Measurements from ENCODE around the gene LSM5.

LSM5 gene

DNA sequence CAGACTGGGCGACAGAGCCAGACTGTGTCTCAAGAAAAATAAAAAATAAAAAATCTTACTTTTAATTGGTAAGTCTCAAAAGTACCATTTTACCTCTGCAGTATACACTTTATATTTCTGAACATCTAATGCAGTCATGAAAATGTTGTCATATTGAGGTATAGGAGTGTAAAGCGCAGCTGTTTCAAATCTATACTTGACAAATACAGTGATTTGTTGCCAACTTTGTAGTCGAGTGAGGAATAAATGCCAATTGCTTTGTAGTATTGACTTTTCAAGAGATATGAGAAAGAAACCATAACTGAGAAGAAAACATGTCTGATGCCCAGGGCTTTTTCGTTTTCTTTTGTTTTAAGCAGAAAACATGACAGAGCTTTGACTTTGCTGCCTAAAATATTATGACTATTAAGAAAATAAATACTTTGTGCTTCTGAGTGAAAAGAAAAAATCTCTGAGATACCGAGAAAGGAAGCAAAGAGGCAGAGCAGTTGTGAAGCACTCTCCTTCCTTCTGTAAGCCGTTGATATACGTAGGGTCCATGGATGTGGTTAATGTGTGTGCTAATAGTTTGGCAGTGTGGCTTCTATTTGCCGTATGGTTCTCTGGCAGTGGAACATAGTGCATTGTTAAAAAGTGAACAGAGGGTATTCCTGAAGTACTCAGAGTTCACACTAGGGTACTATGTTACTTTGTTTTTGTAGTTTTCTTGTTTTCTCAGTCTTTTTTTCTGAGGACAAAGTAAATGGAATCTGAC lies 43.3 kb upstream of the LSM5 start:
- CTCF ChIA-PET: interaction anchor here (1.0 kb wide), 1 partner anchor 42 kb away, joined by 3 read pairs; no protein-coding TSS in a partner anchor
- POLR2A ChIA-PET: interaction anchor here (1.5 kb wide), 1 partner anchor 38 kb away, joined by 4 read pairs; the partner anchor contains the start of gene AVL9
- Histone ChIP-seq H3K27ac (ENCODE audit: insufficient read depth in 1 of 2, low read depth in 1 of 2, low read length in 2 of 2, poor library complexity in 1 of 2, severe bottlenecking in 2 of 2) (peak overlapping the region; percentile 47 to 68), H3K4me1 (ENCODE audit: control extremely low read depth in 1 of 4, control insufficient read depth in 4 of 4, insufficient read depth in 4 of 4, low read length in 3 of 4) (peaks cover 0 to 12% (median 5%) of the 10 kb centered on the region in 4 experiments), H3K27me3 (replicated peaks in 2 of 5; ENCODE audit: control insufficient read depth in 4 of 5, insufficient read depth in 5 of 5, low read length in 4 of 5) (no peaks in the 10 kb centered on the region), H3K36me3 (ENCODE audit: control insufficient read depth in 4 of 4, insufficient read depth in 4 of 4, low read length in 3 of 4) (peaks cover 2 to 15% (median 8%) of the 10 kb centered on the region in 4 experiments), H3K9me3 (ENCODE audit: control extremely low read depth in 1 of 5, control insufficient read depth in 4 of 5, insufficient read depth in 2 of 5, low read depth in 1 of 5, low read length in 4 of 5) (peaks cover 0 to 2% (median 0%) of the 10 kb centered on the region in 5 experiments), H3K4me3 (ENCODE audit: control insufficient read depth in 1 of 7, extremely low read depth in 1 of 7, insufficient read depth in 4 of 7, low read depth in 2 of 7, low read length in 6 of 7) (peak overlapping the region in 4 of 7 experiments; percentile 13 to 59 (median 21))
- 13% methylated on average over 3 of the region's 8 CpGs for WGBS (ENCODE audit: insufficient coverage)
- DNase-seq: peak; percentile 48 to 89 (median 72)

DNA sequence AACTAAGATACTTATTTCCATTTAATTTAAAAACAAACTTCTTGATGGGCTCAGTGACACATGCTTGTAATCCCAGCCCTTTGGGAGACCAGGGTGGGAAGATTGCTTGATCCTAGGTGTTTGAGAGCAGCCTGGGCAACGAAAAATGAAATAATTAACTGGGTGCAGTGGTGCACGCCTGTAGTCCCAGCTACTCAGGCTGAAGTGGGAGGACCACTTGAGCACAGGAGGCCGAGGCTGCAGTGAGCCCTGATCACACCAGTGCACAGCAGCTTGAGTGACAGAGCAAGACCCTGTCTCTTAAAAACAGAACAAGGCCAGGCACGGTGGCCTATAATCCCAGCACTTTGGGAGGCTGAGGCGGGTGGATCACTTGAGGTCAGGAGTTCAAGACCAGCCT lies 42.5 kb upstream of the LSM5 start:
- Histone ChIP-seq H3K9me3 (ENCODE audit: control extremely low read depth in 1 of 5, control insufficient read depth in 4 of 5, insufficient read depth in 2 of 5, low read depth in 1 of 5, low read length in 4 of 5) (peaks cover 0 to 2% (median 0%) of the 10 kb centered on the region in 5 experiments), H3K36me3 (ENCODE audit: control insufficient read depth in 4 of 4, insufficient read depth in 4 of 4, low read length in 3 of 4) (peaks cover 1 to 19% (median 9%) of the 10 kb centered on the region in 4 experiments), H3K4me3 (ENCODE audit: control insufficient read depth in 1 of 7, extremely low read depth in 1 of 7, insufficient read depth in 4 of 7, low read depth in 2 of 7, low read length in 6 of 7) (no peak overlapping the region), H3K27ac (ENCODE audit: insufficient read depth in 1 of 2, low read depth in 1 of 2, low read length in 2 of 2, poor library complexity in 1 of 2, severe bottlenecking in 2 of 2) (peak overlapping the region in 1 of 2 experiments; percentile 68), H3K27me3 (replicated peaks in 2 of 5; ENCODE audit: control insufficient read depth in 4 of 5, insufficient read depth in 5 of 5, low read length in 4 of 5) (no peaks in the 10 kb centered on the region), H3K4me1 (ENCODE audit: control extremely low read depth in 1 of 4, control insufficient read depth in 4 of 4, insufficient read depth in 4 of 4, low read length in 3 of 4) (peaks cover 0 to 12% (median 5%) of the 10 kb centered on the region in 4 experiments)
- WGBS (ENCODE audit: insufficient coverage): 98% methylated on average over 4 of the region's 5 CpGs
- CTCF ChIA-PET: interaction anchor here (1.0 kb wide), 1 partner anchor 42 kb away, joined by 3 read pairs; no protein-coding TSS in a partner anchor
- POLR2A ChIA-PET: interaction anchor here (1.5 kb wide), 1 partner anchor 37 kb away, joined by 4 read pairs; the partner anchor contains the start of gene AVL9
- no peak for DNase-seq

DNA sequence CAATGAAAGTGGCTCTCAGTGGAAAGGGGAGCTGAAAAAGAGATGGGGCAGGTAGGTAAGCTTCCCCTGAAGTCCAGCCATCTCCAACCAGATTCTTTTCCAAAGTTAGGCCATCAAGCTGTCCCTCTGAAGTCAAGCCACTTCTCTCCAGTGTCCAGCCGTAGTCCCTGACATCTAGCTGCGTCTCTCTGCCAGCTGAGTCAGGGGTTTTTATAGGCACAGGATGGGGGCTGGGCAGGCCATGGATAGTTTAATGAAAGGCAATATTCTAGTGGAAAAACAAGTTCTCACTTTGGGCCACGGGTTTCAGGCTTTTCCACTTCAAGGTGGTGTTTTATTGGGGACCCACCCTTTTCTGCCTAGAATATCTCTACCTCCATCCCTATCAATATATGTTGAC lies 41.9 kb upstream of the LSM5 start:
- H3K27ac ChIP-seq (ENCODE audit: insufficient read depth in 1 of 2, low read depth in 1 of 2, low read length in 2 of 2, poor library complexity in 1 of 2, severe bottlenecking in 2 of 2): no peak overlapping the region
- WGBS (ENCODE audit: insufficient coverage): 100% methylated on average over 2 of the region's 3 CpGs
- H3K9me3 ChIP-seq (ENCODE audit: control extremely low read depth in 1 of 5, control insufficient read depth in 4 of 5, insufficient read depth in 2 of 5, low read depth in 1 of 5, low read length in 4 of 5): peaks cover 0 to 2% (median 0%) of the 10 kb centered on the region in 5 experiments
- H3K27me3 ChIP-seq (replicated peaks in 2 of 5; ENCODE audit: control insufficient read depth in 4 of 5, insufficient read depth in 5 of 5, low read length in 4 of 5): no peaks in the 10 kb centered on the region
- no peak for DNase-seq
- POLR2A ChIA-PET: interaction anchor here (1.5 kb wide), 1 partner anchor 37 kb away, joined by 4 read pairs; the partner anchor contains the start of gene AVL9
- CTCF ChIA-PET: no interaction called here
- H3K4me1 ChIP-seq (ENCODE audit: control extremely low read depth in 1 of 4, control insufficient read depth in 4 of 4, insufficient read depth in 4 of 4, low read length in 3 of 4): peaks cover 0 to 12% (median 5%) of the 10 kb centered on the region in 4 experiments
- H3K4me3 ChIP-seq (ENCODE audit: control insufficient read depth in 1 of 7, extremely low read depth in 1 of 7, insufficient read depth in 4 of 7, low read depth in 2 of 7, low read length in 6 of 7): no peak overlapping the region
- peaks cover 0 to 19% (median 9%) of the 10 kb centered on the region in 4 experiments for H3K36me3 ChIP-seq (ENCODE audit: control insufficient read depth in 4 of 4, insufficient read depth in 4 of 4, low read length in 3 of 4)

DNA sequence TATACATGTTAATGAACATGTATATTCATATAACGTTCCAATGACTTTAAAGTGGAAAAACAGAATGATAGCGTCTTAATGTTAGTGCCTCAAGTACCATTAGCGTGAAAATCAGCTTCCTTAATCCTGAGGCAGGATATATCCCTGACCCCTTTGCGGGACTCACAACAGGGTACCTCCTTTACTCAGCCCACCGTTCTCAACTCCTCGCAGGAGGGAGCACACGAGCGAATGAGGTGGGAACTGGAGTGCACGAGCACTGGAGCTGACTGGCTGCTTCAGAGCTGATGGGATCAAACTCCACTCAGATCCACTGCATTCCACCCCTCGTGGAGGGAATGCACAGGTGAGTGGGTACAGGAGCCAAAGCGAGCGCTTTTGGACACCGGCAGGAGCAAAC lies 41.2 kb upstream of the LSM5 start:
- no peak overlapping the region for H3K4me3 ChIP-seq (ENCODE audit: control insufficient read depth in 1 of 7, extremely low read depth in 1 of 7, insufficient read depth in 4 of 7, low read depth in 2 of 7, low read length in 6 of 7)
- no peak overlapping the region for H3K27ac ChIP-seq (ENCODE audit: insufficient read depth in 1 of 2, low read depth in 1 of 2, low read length in 2 of 2, poor library complexity in 1 of 2, severe bottlenecking in 2 of 2)
- WGBS (ENCODE audit: insufficient coverage): 98% methylated on average over 12 of the region's 13 CpGs
- no peaks in the 10 kb centered on the region for H3K27me3 ChIP-seq (replicated peaks in 2 of 5; ENCODE audit: control insufficient read depth in 4 of 5, insufficient read depth in 5 of 5, low read length in 4 of 5)
- H3K9me3 ChIP-seq (ENCODE audit: control extremely low read depth in 1 of 5, control insufficient read depth in 4 of 5, insufficient read depth in 2 of 5, low read depth in 1 of 5, low read length in 4 of 5): peaks cover 0 to 2% (median 0%) of the 10 kb centered on the region in 5 experiments
- ChIA-PET CTCF (interaction anchor here (1.5 kb wide), 1 partner anchor 11 kb away, joined by 3 read pairs; no protein-coding TSS in a partner anchor), POLR2A (no interaction called here)
- peaks cover 0 to 12% (median 5%) of the 10 kb centered on the region in 4 experiments for H3K4me1 ChIP-seq (ENCODE audit: control extremely low read depth in 1 of 4, control insufficient read depth in 4 of 4, insufficient read depth in 4 of 4, low read length in 3 of 4)
- DNase-seq: no peak
- H3K36me3 ChIP-seq (ENCODE audit: control insufficient read depth in 4 of 4, insufficient read depth in 4 of 4, low read length in 3 of 4): peaks cover 0 to 16% (median 9%) of the 10 kb centered on the region in 4 experiments

DNA sequence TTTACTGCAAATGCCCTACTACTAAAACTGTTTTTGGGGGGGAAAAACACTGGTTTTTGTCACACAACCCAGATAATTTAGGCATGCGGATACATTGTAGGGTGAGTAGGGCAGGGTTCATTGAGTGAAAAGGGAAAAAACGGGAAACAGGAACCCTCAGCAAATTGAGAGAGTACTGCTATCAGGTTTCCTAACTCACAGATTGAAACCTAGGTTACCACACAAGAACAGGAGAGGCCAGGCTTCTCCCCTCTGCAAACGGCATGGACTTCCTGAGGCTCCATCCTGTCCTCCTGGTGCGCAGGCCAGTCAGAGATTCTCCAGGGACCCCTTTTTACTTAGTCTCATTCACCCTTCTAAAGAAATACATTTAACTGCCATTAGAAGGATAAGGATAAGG lies 35.7 kb upstream of the LSM5 start:
- no peak for DNase-seq
- Histone ChIP-seq H3K9me3 (ENCODE audit: control extremely low read depth in 1 of 5, control insufficient read depth in 4 of 5, insufficient read depth in 2 of 5, low read depth in 1 of 5, low read length in 4 of 5) (peaks cover 0 to 17% (median 7%) of the 10 kb centered on the region in 5 experiments), H3K4me1 (ENCODE audit: control extremely low read depth in 1 of 4, control insufficient read depth in 4 of 4, insufficient read depth in 4 of 4, low read length in 3 of 4) (no peaks in the 10 kb centered on the region), H3K36me3 (ENCODE audit: control insufficient read depth in 4 of 4, insufficient read depth in 4 of 4, low read length in 3 of 4) (peaks cover 0 to 12% (median 11%) of the 10 kb centered on the region in 4 experiments), H3K27ac (ENCODE audit: insufficient read depth in 1 of 2, low read depth in 1 of 2, low read length in 2 of 2, poor library complexity in 1 of 2, severe bottlenecking in 2 of 2) (no peak overlapping the region), H3K4me3 (ENCODE audit: control insufficient read depth in 1 of 7, extremely low read depth in 1 of 7, insufficient read depth in 4 of 7, low read depth in 2 of 7, low read length in 6 of 7) (no peak overlapping the region), H3K27me3 (replicated peaks in 2 of 5; ENCODE audit: control insufficient read depth in 4 of 5, insufficient read depth in 5 of 5, low read length in 4 of 5) (no peaks in the 10 kb centered on the region)
- POLR2A ChIA-PET: no interaction called here
- CTCF ChIA-PET: no interaction called here
- no CpG with 5 or more reads among the region's 4 CpGs for WGBS (ENCODE audit: insufficient coverage)

DNA sequence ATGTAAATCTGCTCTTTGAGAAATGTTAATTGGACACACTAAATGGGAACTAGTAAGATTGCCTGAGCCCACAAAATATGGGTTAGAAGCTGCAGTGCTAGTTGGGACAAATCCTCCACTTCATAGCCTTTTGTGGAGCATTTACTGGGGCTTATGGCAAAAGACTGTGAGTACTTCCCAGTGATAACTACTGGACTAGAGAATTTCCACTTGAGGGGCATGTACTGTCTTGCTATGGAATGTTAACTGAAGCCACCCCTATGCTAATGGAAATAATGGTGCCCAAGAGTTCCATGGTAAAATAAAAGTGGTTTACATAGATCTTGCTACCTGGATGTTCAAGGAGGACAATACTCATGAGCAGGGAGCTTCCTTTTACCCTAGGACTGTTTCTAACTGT lies 34.5 kb upstream of the LSM5 start:
- Histone ChIP-seq H3K36me3 (ENCODE audit: control insufficient read depth in 4 of 4, insufficient read depth in 4 of 4, low read length in 3 of 4) (peaks cover 0 to 20% (median 17%) of the 10 kb centered on the region in 4 experiments), H3K4me3 (ENCODE audit: control insufficient read depth in 1 of 7, extremely low read depth in 1 of 7, insufficient read depth in 4 of 7, low read depth in 2 of 7, low read length in 6 of 7) (no peak overlapping the region), H3K27me3 (replicated peaks in 2 of 5; ENCODE audit: control insufficient read depth in 4 of 5, insufficient read depth in 5 of 5, low read length in 4 of 5) (no peaks in the 10 kb centered on the region), H3K4me1 (ENCODE audit: control extremely low read depth in 1 of 4, control insufficient read depth in 4 of 4, insufficient read depth in 4 of 4, low read length in 3 of 4) (no peaks in the 10 kb centered on the region), H3K27ac (ENCODE audit: insufficient read depth in 1 of 2, low read depth in 1 of 2, low read length in 2 of 2, poor library complexity in 1 of 2, severe bottlenecking in 2 of 2) (no peak overlapping the region), H3K9me3 (ENCODE audit: control extremely low read depth in 1 of 5, control insufficient read depth in 4 of 5, insufficient read depth in 2 of 5, low read depth in 1 of 5, low read length in 4 of 5) (peaks cover 0 to 29% (median 16%) of the 10 kb centered on the region in 5 experiments)
- ChIA-PET CTCF (no interaction called here), POLR2A (no interaction called here)
- DNase-seq: no peak
